ENCODE results near the gene KMT2C. TPM values are rescaled to one million over a fixed set of nuclear protein-coding genes. Genes with fewer than 3 reads are reported as not detected.
"Not testable (repeated sequence)": the region's sequence is repeated elsewhere in the genome, so short reads cannot be mapped to it uniquely, and the experiment has no call there.

KMT2C gene
- total RNA-seq, 2 donors from 2014 or later, result 70.0 to 110 TPM

DNA sequence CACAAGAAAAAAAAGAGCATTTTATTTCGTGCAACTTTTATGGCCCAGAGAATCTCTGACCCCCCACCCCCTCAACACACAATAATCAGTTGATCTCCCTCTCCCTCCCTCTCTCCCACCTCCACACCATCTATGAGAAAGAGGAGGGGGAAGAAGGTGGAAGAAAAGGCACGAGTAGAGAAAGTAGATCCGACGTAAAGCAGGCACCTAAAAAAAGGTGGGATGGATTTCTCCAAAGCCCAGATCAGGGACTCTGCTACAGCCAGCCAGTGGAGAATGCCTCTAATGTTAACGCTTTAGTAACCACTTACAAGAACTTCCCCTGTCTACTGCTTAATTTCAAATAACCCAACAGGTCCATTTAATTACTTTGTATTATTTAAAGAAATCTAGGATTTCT lies 24.4 kb downstream of the KMT2C start:
- peak overlapping the region; percentile 35 for H3K4me3 ChIP-seq
- H3K9me3 ChIP-seq, result no peaks in the 10 kb centered on the region
- no peak overlapping the region for H3K27ac ChIP-seq

DNA sequence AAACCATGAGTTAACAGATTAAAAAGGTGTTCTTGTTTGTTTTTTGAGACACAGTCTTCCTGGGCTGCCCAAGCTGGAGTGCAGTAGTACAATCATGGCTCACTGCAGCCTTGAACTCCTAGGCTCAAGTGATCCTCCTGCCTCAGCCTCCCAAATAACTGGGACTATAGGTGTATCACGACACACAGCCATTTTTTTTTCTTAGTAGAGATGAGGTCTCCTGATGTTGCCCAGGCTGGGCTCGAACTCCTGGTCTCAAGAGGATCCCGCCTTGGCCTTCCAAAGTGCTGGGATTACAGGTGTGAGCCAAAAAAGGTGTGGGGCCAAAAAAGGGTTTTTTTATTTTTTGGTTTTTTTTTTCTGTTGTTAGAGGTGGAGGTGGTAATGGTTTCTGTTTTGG lies 29.3 kb downstream of the KMT2C start:
- Histone ChIP-seq H3K4me1 (ENCODE audit: control insufficient read depth in 1 of 2, low read depth in 2 of 2) (peaks cover 9% of the 10 kb centered on the region in 2 donors), H3K36me3 (no peaks in the 10 kb centered on the region), H3K9me3 (no peaks in the 10 kb centered on the region), H3K27me3 (replicated peaks; ENCODE audit: insufficient read depth) (no peaks in the 10 kb centered on the region), H3K4me3 (no peak overlapping the region), H3K27ac (no peak overlapping the region)
- TF ChIP-seq, protein P1, sequence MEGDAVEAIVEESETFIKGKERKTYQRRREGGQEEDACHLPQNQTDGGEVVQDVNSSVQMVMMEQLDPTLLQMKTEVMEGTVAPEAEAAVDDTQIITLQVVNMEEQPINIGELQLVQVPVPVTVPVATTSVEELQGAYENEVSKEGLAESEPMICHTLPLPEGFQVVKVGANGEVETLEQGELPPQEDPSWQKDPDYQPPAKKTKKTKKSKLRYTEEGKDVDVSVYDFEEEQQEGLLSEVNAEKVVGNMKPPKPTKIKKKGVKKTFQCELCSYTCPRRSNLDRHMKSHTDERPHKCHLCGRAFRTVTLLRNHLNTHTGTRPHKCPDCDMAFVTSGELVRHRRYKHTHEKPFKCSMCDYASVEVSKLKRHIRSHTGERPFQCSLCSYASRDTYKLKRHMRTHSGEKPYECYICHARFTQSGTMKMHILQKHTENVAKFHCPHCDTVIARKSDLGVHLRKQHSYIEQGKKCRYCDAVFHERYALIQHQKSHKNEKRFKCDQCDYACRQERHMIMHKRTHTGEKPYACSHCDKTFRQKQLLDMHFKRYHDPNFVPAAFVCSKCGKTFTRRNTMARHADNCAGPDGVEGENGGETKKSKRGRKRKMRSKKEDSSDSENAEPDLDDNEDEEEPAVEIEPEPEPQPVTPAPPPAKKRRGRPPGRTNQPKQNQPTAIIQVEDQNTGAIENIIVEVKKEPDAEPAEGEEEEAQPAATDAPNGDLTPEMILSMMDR (IDR thresholded peaks at IDR 0.05), result no peak
- ATAC-seq (ENCODE audit: insufficient number of reproducible peaks, low FRiP score, low read depth) (no peak), DNase-seq (ENCODE audit: low spot score) (no peak)

More for the DNA sequence above, 24.4 kb downstream of the KMT2C start:
- Histone ChIP-seq H3K27me3 (replicated peaks; ENCODE audit: insufficient read depth) (no peaks in the 10 kb centered on the region), H3K4me1 (ENCODE audit: control insufficient read depth in 1 of 2, low read depth in 2 of 2) (peaks cover 10 to 19% of the 10 kb centered on the region in 2 donors), H3K36me3 (no peaks in the 10 kb centered on the region)
- TF ChIP-seq, protein P1 (IDR thresholded peaks at IDR 0.05), result no peak
- ATAC-seq (ENCODE audit: insufficient number of reproducible peaks, low FRiP score, low read depth) (no peak), DNase-seq (ENCODE audit: low spot score) (no peak)

GRCh38 chr7:152406030-152406429 lies 29.8 kb downstream of the KMT2C start:
- ATAC-seq (ENCODE audit: insufficient number of reproducible peaks, low FRiP score, low read depth); H3K36me3 ChIP-seq; H3K27ac ChIP-seq; H3K27me3 ChIP-seq (replicated peaks; ENCODE audit: insufficient read depth); H3K9me3 ChIP-seq; DNase-seq (ENCODE audit: low spot score); H3K4me1 ChIP-seq (ENCODE audit: control insufficient read depth in 1 of 2, low read depth in 2 of 2); H3K4me3 ChIP-seq: not testable (repeated sequence)

DNA sequence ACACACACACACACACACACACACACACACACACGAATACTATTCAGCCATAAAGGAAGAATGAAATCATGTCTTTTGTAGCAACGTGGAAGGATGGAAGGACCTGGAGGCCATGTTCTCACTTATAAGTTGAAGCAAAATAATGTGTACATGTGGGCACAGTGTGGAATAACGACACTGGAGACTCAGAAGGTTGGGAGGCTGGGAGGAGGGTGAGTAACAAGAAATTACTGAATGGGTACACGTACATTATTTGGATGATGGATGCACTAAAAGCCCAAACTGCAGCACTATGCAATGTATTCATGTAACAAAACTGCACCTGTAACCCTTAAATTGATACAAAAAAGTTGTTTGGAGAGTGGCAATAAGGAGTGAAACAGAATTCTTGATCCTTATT lies 32.1 kb downstream of the KMT2C start:
- Histone ChIP-seq H3K4me1 (ENCODE audit: control insufficient read depth in 1 of 2, low read depth in 2 of 2) (peaks cover 0 to 3% of the 10 kb centered on the region in 2 donors), H3K27me3 (replicated peaks; ENCODE audit: insufficient read depth) (no peaks in the 10 kb centered on the region), H3K4me3 (no peak overlapping the region), H3K36me3 (no peaks in the 10 kb centered on the region), H3K27ac (no peak overlapping the region), H3K9me3 (no peaks in the 10 kb centered on the region)
- TF ChIP-seq, protein P1 (IDR thresholded peaks at IDR 0.05), result no peak
- DNase-seq (ENCODE audit: low spot score) (no peak), ATAC-seq (ENCODE audit: insufficient number of reproducible peaks, low FRiP score, low read depth) (no peak)

DNA sequence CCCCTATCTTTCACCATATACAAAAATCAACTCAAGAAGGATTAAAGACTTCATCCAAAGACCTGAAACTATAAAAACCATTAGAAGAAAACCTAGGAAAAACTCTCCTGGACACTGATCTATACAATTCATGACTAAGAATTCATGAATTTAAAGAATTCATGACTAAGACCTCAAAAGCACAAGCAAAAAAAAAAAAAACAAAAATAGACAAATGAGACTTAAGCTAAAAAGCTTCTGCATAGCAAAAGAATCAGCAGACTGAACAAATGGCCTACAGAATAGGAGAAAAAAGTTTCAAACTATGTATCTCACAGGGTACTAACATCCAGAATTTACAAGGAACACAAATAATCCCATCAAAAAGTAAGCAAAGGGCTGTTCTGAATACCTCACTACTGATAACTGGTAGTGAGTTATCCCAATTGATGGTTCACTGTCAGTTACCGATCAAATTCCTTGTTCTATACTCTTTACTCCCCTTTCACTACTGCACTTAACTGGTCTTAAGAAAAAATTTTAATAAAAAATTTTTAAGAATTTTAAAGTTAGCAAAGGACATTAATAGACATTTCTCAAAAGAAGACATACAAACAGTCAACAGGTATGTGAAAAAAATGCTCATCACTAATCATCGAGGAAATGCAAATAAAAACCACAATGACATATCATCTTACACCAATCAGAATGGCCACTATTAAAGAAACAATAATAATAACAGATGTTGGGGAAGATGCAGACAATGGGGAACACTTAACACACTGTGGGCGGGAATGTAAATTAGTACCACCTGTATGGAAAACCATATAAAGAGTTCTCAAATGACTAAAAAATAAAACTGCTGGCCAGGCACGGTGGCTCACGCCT lies 33.2 kb downstream of the KMT2C start:
- TF ChIP-seq, protein P1 (IDR thresholded peaks at IDR 0.05), result no peak
- Histone ChIP-seq H3K9me3 (no peaks in the 10 kb centered on the region), H3K27me3 (replicated peaks; ENCODE audit: insufficient read depth) (no peaks in the 10 kb centered on the region), H3K4me3 (no peak overlapping the region), H3K27ac (no peak overlapping the region), H3K4me1 (ENCODE audit: control insufficient read depth in 1 of 2, low read depth in 2 of 2) (peaks cover 0 to 3% of the 10 kb centered on the region in 2 donors), H3K36me3 (no peaks in the 10 kb centered on the region)
- DNase-seq (ENCODE audit: low spot score) (no peak), ATAC-seq (ENCODE audit: insufficient number of reproducible peaks, low FRiP score, low read depth) (peak; percentile 1)
